ENCODE results near the gene ABCA8.
A peak's percentile ranks its signal among the peaks of the same experiment; 100 is the strongest.

Gene ABCA8

GRCh38 chr17:68821860-68822696 lies 133.1 kb downstream of the ABCA8 start:
- DNase-seq: no peak

GRCh38 chr17:68820825-68821481 lies 134.2 kb downstream of the ABCA8 start:
- DNase-seq: peak; percentile 5

DNA sequence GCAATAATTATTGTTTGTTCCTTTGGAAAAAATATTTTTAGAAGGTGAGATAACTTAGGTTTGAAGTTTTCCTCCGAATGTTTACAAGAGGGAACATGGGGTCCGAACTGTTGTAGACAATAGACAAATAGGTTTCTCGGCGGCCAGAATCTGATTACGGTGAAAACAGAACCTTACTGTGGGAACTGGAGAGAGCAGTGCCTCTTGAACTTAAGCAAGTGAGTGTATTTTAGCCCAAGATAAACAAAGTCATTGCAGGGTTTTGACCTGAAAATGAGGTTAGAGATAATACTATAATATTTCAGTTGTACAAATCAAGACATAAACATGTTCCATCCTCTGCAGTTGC lies 134.7 kb downstream of the ABCA8 start:
- DNase-seq: no peak

DNA sequence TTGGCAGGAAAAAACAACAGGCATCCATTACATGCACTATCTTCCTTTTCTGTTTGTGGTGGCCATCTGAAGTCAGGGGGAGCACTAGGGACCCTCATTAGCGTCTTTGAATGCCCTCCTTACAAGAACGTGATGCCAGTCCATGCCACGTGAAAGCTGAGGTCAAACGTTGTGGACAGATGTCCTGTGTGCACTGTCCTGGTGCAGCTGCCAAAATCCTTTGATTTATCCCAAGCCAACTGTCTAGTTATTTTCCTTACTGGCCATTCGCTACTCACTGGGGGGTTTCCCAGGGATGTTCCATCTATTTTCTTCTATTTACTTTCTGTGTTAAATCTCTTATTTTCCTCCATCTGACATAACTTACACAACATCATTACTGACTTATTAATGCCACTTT lies 135.7 kb downstream of the ABCA8 start:
- no peak for DNase-seq

All from NCI-H2029 treated with DMSO at 0.1 percent for 48 hours (cell line).